OCI-LY7 (cell line): Measurements from ENCODE around the gene ZSCAN23. TPM values are rescaled to one million over a fixed set of nuclear protein-coding genes. Genes with fewer than 3 reads are reported as not detected.
"Not testable (repeated sequence)": the region's sequence is repeated elsewhere in the genome, so short reads cannot be mapped to it uniquely, and the experiment has no call there.

Source experiments
- BruUV-seq: library from RNA; stranded (reverse); fragments of 400-500 nt; replicated peaks from 2 replicates; lab custom pipeline; 2021; lab: Mats Ljungman, UMichigan
- CTCF ChIA-PET: fragments of 300-600 bp; sonication (Branson Sonifier 250); formaldehyde crosslinking; loops from one replicate; lab custom pipeline; 2022; ENCODE audit warnings: antibody characterized with exemption; ENCODE audit not compliant: unreplicated experiment; lab: Charles Lee
- POLR2A ChIA-PET: fragments of 300-600 bp; sonication (Branson Sonifier 250); formaldehyde crosslinking; loops from one replicate; lab custom pipeline; 2022; ENCODE audit warnings: antibody characterized with exemption; lab: Charles Lee
- DNase-seq: peaks from one replicate; pipeline ENCODE4 v3.0.0-alpha.2; 2015; ENCODE audit warnings: low spot score
- H2AFZ ChIP-seq: fragments of 200-600 bp; sonication (generic), shearing (Covaris generic); 2 replicates; pipeline ENCODE4 v1.6.1; 2014; ENCODE audit warnings: mild to moderate bottlenecking, antibody characterized with exemption, low read length, moderate library complexity
- H3K27ac ChIP-seq: fragments of 200-600 bp; sonication (generic); 2 replicates; pipeline ENCODE4 v1.5.1; 2014; ENCODE audit warnings: mixed run types, low read depth, mild to moderate bottlenecking, moderate library complexity, low read length, inconsistent platforms; ENCODE audit not compliant: poor library complexity, severe bottlenecking
- H3K36me3 ChIP-seq: fragments of 200-600 bp; sonication (generic); 2 replicates; pipeline ENCODE4 v1.6.1; 2014; ENCODE audit warnings: mild to moderate bottlenecking, antibody characterized with exemption, low read length, moderate library complexity, mixed read lengths; ENCODE audit not compliant: insufficient read depth
- H3K4me1 ChIP-seq: fragments of 200-600 bp; sonication (generic); 2 replicates; pipeline ENCODE4 v1.5.1; 2014; ENCODE audit warnings: mild to moderate bottlenecking, low read length; ENCODE audit not compliant: insufficient read depth, poor library complexity, severe bottlenecking
- H3K4me2 ChIP-seq: fragments of 200-600 bp; sonication (generic); 2 replicates; pipeline ENCODE4 v1.6.1; 2014; ENCODE audit warnings: mild to moderate bottlenecking, low read length
- H3K4me3 ChIP-seq: fragments of 200-600 bp; sonication (generic); 2 replicates; pipeline ENCODE4 v1.5.1; 2014; ENCODE audit warnings: mild to moderate bottlenecking, low read depth, low read length; ENCODE audit not compliant: poor library complexity, severe bottlenecking
- H3K79me2 ChIP-seq: fragments of 200-600 bp; sonication (generic); 2 replicates; pipeline ENCODE4 v1.6.1; 2016; ENCODE audit warnings: low read depth, mild to moderate bottlenecking, low read length, moderate library complexity, mixed read lengths; ENCODE audit not compliant: insufficient read depth
- H3K9me2 ChIP-seq: fragments of 200-600 bp; sonication (generic); 2 replicates; pipeline ENCODE4 v1.6.1; 2016; ENCODE audit warnings: mild to moderate bottlenecking, low read length, mixed read lengths; ENCODE audit not compliant: insufficient read depth
- H3K9me3 ChIP-seq: fragments of 200-600 bp; sonication (generic); 2 replicates; pipeline ENCODE4 v1.6.1; 2014; ENCODE audit warnings: mild to moderate bottlenecking, mixed run types, low read length, mixed read lengths
- H4K20me1 ChIP-seq: fragments of 200-600 bp; sonication (generic); 2 replicates; pipeline ENCODE4 v1.6.1; 2014; ENCODE audit warnings: mild to moderate bottlenecking, antibody characterized with exemption, low read length, moderate library complexity, mixed read lengths; ENCODE audit not compliant: insufficient read depth
- CTCF ChIP-seq: fragments of 200-600 bp; sonication (generic); conservative IDR thresholded peaks from 2 replicates; pipeline ENCODE4 v1.5.1; 2014; ENCODE audit warnings: mild to moderate bottlenecking, antibody characterized with exemption, low read length, moderate library complexity, mixed read lengths
- EZH2phosphoT487 ChIP-seq: fragments of 200-600 bp; sonication (generic); IDR thresholded peaks from 2 replicates; pipeline ENCODE4 v1.6.1; 2018; ENCODE audit warnings: low read depth, borderline replicate concordance, mild to moderate bottlenecking, mixed run types, antibody characterized with exemption, low read length, moderate library complexity, mixed read lengths
- intact Hi-C: fragments of 100-400 bp; cut with micrococcal nuclease; formaldehyde crosslinking; loops from one replicate; pipeline ENCODE4 v1.10.0; 2022; ENCODE audit not compliant: unreplicated experiment
- total RNA-seq, 2 experiments: library from RNA; depleted of rRNA in 1 of 2; stranded (reverse); fragments of >200 nt in 1 of 2; shearing (Covaris generic) in 1 of 2; gene quantifications; 2 replicates each; pipeline ENCODE4 v1.2.3, GENCODE V29; 2014 to 2022

Gene ZSCAN23
- total RNA-seq, 2 experiments from 2014 or later = not detected

GRCh38 chr6:28462401-28462800 lies 19.1 kb upstream of the ZSCAN23 start:
- H3K9me2 ChIP-seq = no peaks in the 10 kb centered on the region
- no peak for DNase-seq
- no peak overlapping the region for H3K4me3 ChIP-seq
- H3K9me3 ChIP-seq = no peaks in the 10 kb centered on the region
- no peaks in the 10 kb centered on the region for H4K20me1 ChIP-seq
- H3K4me1 ChIP-seq = no peaks in the 10 kb centered on the region
- H3K36me3 ChIP-seq = no peaks in the 10 kb centered on the region
- ChIA-PET CTCF (no interaction called here), POLR2A (no interaction called here)
- BruUV-seq = no TSS peak
- no peak overlapping the region for H2AFZ ChIP-seq
- no peaks in the 10 kb centered on the region for H3K79me2 ChIP-seq
- TF ChIP-seq CTCF (no peak), EZH2phosphoT487 (no peak)
- intact Hi-C loops = no loop called here
- H3K27ac ChIP-seq = no peak overlapping the region
- H3K4me2 ChIP-seq = no peak overlapping the region

GRCh38 chr6:28458568-28458967 lies 15.3 kb upstream of the ZSCAN23 start:
- Histone ChIP-seq H3K27ac (no peak overlapping the region), H4K20me1 (no peaks in the 10 kb centered on the region), H3K4me1 (no peaks in the 10 kb centered on the region), H3K9me2 (no peaks in the 10 kb centered on the region), H3K79me2 (no peaks in the 10 kb centered on the region), H2AFZ (no peak overlapping the region), H3K4me2 (no peak overlapping the region), H3K9me3 (no peaks in the 10 kb centered on the region), H3K4me3 (no peak overlapping the region), H3K36me3 (no peaks in the 10 kb centered on the region)
- intact Hi-C loops = no loop called here
- no peak for TF ChIP-seq CTCF
- no peak for TF ChIP-seq EZH2phosphoT487
- POLR2A ChIA-PET = no interaction called here
- CTCF ChIA-PET = no interaction called here
- BruUV-seq = no TSS peak
- DNase-seq = no peak

- Histone ChIP-seq H3K9me2 (no peaks in the 10 kb centered on the region; the same call in 1 of the 2 replicates), H3K4me1 (no peaks in the 10 kb centered on the region), H3K4me2 (no peak overlapping the region), H3K36me3 (no peaks in the 10 kb centered on the region), H3K79me2 (no peaks in the 10 kb centered on the region), H2AFZ (no peak overlapping the region), H3K4me3 (no peak overlapping the region), H3K27ac (no peak overlapping the region), H4K20me1 (no peaks in the 10 kb centered on the region), H3K9me3 (0 out of 2 replicates have a peak, but pooled peaks cover 6% of the 10 kb centered on the region)
- TF ChIP-seq EZH2phosphoT487 = no peak
- TF ChIP-seq CTCF = no peak
- no TSS peak for BruUV-seq
- DNase-seq = no peak
- POLR2A ChIA-PET = interaction anchor here (0.9 kb wide), 1 partner anchor 26 kb away, joined by 3 read pairs; no protein-coding TSS in a partner anchor
- intact Hi-C loops = no loop called here
- CTCF ChIA-PET = no interaction called here
These were observed 5.8 kb upstream of the ZSCAN23 start for GRCh38 chr6:28449056-28449455.

GRCh38 chr6:28447512-28447906 lies 4.2 kb upstream of the ZSCAN23 start:
- H3K4me1 ChIP-seq, H3K36me3 ChIP-seq, BruUV-seq, DNase-seq, CTCF ChIA-PET, H3K9me3 ChIP-seq, H3K9me2 ChIP-seq, H3K4me3 ChIP-seq, POLR2A ChIA-PET, H3K4me2 ChIP-seq, H4K20me1 ChIP-seq, H3K79me2 ChIP-seq, H3K27ac ChIP-seq, H2AFZ ChIP-seq, intact Hi-C loops: not testable (repeated sequence)
